GM23338 (cell line): ENCODE data around the gene AEBP2. TPM values are rescaled to one million over a fixed set of nuclear protein-coding genes. Genes with fewer than 3 reads are reported as not detected.

Experiments
- polyA plus RNA-seq: library from polyadenylated mRNA; unstranded; fragments of >200 nt; fragmentation: Nextera tagmentation; extraction: Ambion mirVana; gene quantifications from 2 replicates; pipeline ENCODE4 v1.2.1, GENCODE V29; 2016
- small RNA-seq: library from RNA; depleted of rRNA; stranded (forward); fragments of <200 nt; gene quantifications from one replicate; pipeline ENCODE3, GENCODE V24; 2014; ENCODE audit warnings: low replicate concordance
- total RNA-seq: library from RNA; depleted of rRNA; stranded (reverse); fragments of >200 nt; shearing (Covaris generic); gene quantifications from 2 replicates; pipeline ENCODE4 v1.2.3, GENCODE V29; 2014

Gene AEBP2
- total and polyA plus RNA-seq, 2 experiments from 2014 or later: 39.3 to 48.1 TPM

Small RNA genes lying within 50 kb of the gene (small RNA-seq; reads per million reads assigned to genes)
- gene AC091805.2 (not detected), gene RNU6-254P (not detected)
